NCI-H2107 (cell line): Measurements from ENCODE around the gene FAM170B.

Experiments
- DNase-seq: peaks from one replicate; lab custom pipeline; 2025; lab: John Stamatoyannopoulos, UW

FAM170B gene

GRCh38 chr10:49151481-49151880 lies 17.7 kb upstream of the FAM170B start:
- DNase-seq, result no peak

- no peak for DNase-seq
Observed at GRCh38 chr10:49151025-49151445, 17.2 kb upstream of the FAM170B start.

DNA sequence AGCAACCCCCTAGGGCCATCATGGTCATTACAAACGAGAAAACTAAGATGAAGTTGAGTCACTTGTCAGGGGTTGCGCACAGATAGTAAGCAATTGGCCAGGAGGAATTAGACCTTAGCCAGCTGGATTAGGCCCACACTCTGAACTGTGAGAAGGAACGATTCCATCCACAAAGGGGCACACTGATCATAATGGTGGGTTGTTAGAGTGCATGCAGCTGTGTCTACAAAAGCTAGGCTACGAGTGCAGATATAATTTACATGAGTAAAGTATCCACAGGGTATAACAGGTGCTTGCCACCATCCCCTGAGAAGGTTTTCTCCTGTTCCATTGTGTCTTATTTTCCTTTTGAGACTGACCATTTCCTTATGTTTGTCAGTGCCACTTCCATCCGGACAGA lies 16.6 kb upstream of the FAM170B start:
- DNase-seq, result no peak

- no peak for DNase-seq
Observed at GRCh38 chr10:49149881-49150280, 16.1 kb upstream of the FAM170B start.

GRCh38 chr10:49144058-49144720 lies 10.4 kb upstream of the FAM170B start:
- DNase-seq, result no peak

- no peak for DNase-seq
Observed at GRCh38 chr10:49143249-49143648, 9.4 kb upstream of the FAM170B start.

GRCh38 chr10:49141541-49142332 lies 7.9 kb upstream of the FAM170B start:
- no peak for DNase-seq

DNA sequence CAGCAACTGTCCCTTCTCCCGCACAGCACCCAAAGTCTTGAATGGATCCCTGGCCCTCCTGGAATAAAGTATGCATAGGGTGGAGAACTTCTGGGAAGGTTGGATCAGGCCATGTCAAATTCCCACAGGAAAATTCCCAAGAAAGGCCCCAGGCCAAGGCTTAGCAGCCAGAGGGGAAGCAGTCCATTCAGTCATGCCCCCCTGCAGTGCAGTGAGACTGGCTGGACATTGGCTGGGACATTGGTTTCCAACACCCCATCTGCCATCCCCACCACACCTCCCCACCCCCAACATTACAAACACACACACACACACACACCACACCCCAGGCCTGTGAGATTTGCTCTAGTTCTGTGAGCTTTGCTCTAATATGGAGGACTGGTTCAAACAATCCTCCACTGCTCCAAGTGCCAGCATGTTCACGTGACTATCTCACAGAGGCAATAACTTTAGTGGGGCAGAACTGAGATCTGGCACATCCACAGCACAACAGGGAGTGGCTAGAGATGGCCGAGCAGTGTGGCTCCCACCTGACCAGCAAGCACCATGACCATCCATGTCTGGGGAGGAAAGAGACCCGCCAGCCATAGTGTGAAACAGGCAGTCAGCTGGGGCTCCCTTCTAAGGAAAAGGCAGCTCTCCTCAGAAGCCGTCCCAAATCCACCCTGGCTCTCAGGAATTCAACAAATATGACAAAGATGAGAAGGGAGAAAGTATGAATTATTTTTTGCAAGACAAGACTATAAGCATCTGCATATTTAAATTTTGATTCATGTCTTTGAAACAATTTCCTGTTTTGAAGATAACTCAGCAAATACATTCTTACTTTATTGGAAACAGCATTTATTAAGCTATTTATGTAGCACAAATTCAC lies 6.7 kb upstream of the FAM170B start:
- DNase-seq, result no peak

DNA sequence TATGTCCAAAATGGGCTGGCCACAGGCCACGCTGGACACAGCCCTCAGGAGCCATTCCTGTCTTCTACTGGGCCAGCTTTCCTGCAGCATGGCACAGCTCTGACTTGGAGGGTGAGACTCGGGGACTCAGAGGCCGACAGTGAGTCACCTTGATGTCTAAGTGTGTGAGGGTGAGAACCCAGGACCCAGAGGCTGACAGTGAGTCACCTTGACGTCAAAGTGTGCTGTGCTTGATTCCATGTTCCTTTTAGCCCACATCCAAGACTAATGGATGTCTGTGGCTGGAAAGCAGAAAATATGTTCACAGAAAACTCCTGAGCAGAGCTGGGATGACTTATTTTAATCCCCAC lies 6.0 kb upstream of the FAM170B start:
- DNase-seq, result no peak

DNA sequence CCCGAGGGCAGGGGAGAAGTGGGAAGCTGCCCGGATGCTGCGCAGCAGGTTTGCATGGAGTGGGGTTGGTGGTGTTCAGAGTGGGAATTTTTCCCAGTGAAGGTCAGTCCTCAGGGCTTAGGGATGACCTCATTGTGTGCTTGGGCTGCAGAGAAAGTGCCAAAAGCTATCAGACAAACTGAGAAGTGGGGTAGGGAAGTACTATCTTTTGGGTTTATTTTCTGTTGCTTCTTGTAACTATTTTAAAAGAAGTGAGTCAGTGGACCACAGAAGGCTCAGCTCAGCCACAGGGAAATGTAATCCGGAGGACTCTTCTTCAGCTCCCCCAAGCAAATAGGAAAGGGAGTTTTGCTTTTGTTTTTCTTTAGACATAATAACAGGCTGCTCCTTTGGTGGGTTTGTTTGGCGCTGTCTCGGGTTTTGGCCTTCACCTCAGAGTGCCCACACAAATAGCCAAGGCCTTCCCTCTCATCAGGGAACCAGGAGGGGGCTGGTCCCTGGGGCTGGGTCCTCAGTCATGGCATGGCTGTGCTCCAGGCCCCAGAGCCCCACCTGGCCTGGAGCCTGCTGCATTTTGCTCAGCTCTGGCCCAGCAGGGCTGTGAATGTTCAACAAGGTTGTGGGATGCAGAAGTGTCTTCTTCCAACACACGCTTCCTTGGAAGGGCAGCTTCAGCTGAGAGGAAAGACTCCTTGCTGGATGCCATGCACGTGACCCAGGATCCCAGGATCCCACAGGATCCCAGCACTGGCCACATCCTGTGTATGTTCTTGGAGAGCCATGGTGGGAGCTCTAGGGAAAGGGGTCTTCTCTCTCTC lies 5.4 kb upstream of the FAM170B start:
- DNase-seq, result no peak

DNA sequence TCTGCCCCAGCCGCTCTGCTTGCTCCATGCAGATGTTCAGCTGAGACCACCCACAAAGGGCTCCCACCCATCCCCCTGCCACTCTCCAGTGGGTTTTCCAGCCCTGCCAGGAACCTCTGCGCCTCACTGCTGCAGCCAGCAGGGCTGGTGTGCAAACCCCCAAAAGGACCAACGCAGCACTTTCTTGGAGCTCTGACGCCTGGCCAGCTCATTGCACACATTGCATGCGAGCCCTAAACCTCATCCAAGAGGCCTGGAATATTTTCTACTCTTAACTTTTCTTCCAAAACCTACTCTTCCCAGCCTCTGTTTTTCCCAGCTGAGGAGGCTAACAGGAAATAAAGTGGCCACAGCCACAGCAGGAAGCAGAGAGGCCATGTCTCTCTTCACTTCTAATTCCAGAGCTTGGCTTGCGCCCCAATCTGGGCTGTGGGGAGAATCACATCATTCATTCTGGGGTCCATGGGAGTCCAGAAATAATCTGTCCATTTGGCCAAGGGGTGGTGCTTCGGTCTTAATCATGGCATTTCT lies 4.6 kb upstream of the FAM170B start:
- DNase-seq, result no peak

DNA sequence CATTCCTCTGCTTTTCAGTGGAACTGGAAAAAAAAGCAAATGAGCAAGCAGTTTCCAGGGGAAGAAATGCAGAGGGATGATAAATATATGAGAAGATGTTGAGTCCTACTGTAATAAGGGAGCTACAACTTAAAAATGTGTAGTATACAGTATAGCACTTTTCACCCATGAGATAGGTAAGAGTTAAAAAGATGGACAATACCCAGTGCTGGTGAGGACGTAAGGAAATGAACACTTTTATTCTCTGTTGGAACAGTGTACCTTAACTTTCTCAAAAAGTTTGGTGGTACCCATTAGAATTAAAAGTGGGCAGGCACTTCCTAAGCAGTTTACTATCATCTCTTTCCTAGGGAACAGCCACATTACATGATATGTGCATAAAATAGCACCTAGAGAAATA lies 2.7 kb upstream of the FAM170B start:
- DNase-seq, result no peak

DNA sequence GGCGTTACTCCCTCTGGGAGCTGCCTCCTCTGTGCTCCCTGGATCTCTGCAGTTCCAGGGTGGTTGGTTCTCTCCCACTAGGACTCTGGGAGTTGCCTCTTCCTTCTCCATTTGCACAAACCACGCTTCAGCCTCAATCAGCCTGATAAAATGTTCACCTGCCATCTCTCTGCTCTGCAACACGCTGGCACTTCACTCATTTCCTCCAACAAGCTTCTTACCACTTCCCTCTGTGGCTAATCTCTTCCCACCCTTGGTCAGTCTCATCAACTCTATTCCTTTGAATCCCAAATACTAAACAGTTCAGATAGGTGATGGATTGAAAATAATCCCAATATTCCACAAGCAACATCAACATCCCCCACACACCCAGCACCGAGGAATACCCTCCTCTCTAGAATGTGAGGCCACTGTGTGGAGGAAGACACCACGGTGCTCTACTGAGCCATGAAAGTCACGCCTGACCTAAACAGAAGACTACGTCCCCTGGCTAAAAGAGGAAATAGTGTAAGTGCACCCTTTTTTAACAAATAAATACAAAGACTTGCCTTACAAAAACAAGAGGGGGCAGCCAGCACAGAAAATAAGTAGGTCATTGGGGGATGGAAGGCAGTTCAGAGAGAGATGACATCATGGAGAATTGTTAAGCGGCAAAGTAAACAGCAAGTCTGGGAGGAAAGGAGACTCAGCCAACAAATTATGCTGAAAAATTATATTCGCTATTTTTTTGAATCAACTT lies 1.9 kb upstream of the FAM170B start:
- DNase-seq, result no peak

DNA sequence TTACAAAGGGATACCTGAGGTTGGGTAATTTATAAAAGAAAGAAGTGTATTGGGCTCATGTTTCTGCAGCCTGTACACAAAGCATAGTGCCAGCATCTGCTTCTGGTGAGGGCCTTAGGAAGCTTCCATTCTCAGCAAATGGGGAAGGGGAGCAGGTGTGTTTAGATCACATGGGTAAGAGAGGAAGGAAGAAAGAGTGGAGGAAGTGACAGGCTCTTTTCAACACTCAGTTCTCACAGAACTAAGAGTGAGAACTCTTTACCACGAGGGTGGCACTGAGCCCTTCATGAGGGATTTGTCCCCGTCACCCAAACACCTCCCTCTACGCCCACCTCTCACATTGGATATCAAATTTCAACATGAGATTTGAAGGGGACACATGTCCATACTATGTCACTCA lies 506 bp upstream of the FAM170B start:
- DNase-seq, result no peak

- no peak for DNase-seq
Observed at GRCh38 chr10:49132362-49132737, 1.5 kb downstream of the FAM170B start.

- no peak for DNase-seq
Observed at GRCh38 chr10:49131507-49132361, 2.1 kb downstream of the FAM170B start.

DNA sequence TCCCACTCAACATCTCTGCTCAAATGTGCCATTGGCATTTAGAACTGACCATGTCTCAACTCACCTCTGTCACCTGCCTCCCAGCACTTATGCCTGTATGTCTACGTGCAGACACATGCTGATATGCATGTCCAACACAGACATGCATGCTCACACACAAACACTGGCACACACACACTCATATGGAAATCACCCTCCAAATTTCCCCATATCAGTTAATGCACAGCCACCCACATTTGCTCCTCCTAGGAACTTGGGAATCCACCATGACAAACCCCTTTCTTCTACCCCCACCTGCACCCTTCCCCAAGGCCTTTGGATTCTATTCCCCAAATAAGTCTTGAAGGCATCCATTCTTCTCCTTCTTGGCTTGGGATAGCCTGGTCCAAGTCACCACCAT lies 4.4 kb downstream of the FAM170B start:
- DNase-seq, result no peak

GRCh38 chr10:49128854-49129253 lies 5.0 kb downstream of the FAM170B start:
- no peak for DNase-seq

DNA sequence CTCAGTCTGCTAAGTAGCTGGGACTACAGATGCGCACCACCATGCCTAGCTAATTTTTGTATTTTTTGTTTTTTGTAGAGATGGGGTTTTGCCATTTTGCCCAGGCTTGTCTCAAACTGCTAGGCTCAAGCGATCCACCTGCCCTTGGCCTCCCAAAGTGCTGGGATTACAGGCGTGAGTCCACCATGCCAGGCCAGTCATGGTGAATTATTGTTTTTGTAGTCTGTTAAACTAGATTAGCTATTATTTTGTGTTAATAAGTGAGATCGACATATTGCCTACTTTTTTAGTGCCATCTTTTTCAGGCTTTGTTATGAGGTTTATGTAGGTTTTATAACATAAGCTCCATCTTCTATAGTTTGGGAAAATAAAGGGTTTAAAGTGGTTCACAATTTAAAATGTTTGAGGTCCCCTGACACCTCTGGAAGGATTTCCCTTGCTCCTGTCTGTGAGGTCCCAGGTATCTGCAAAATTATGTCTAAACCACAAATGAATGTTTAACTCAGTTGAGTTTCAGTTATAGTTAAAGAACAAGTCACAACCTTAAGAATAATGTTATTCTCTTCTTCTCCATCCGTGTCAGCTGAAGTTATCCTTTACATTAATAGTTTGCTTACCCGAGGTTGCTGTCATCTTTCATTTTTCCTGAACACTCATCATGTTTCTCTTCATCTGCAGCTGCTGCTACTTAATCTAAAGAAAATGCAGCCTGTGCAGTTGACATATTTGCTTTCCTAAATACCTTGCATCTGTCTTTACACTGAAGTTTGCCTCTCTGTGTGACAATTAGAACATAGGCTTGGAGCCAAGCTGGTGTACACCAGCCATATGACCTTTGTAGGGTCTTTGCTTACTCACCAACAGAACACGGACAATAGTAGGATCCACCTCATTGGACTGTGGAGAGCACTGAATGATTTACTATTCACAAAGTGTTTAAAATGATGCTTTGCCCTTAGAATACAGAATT lies 9.6 kb downstream of the FAM170B start:
- DNase-seq, result no peak
